Central memory CD8-positive, alpha-beta T cell (primary cell): Measurements from ENCODE around the gene GAGE12J.
"Not testable (repeated sequence)": the region's sequence is repeated elsewhere in the genome, so short reads cannot be mapped to it uniquely, and the experiment has no call there.

ENCODE experiments used
- ATAC-seq: fragments of 150-1000 bp; cut with Tn5 transposase; replicated peaks from 2 replicates; pipeline ENCODE4 v1.10.0; 2022; ENCODE audit warnings: mild to moderate bottlenecking, moderate FRiP score, moderate number of reproducible peaks; ENCODE audit not compliant: poor library complexity, severe bottlenecking; ENCODE audit errors: extremely low read depth
- DNase-seq, 2 donors: peaks; one replicate each; pipeline ENCODE4 v3.0.0; 2021; ENCODE audit warnings: low spot score in 2 of 2
- H3K27ac Mint-ChIP-seq: one replicate; pipeline ENCODE4 v1.8.0; 2022; ENCODE audit warnings: low read depth, mild to moderate bottlenecking, moderate library complexity, mixed read lengths
- H3K27me3 Mint-ChIP-seq: one replicate; pipeline ENCODE4 v1.8.0; 2022; ENCODE audit warnings: mixed read lengths
- H3K36me3 Mint-ChIP-seq: one replicate; pipeline ENCODE4 v1.8.0; 2022; ENCODE audit warnings: mild to moderate bottlenecking, moderate library complexity, mixed read lengths; ENCODE audit not compliant: insufficient read depth
- H3K4me1 Mint-ChIP-seq: one replicate; pipeline ENCODE4 v1.8.0; 2022; ENCODE audit warnings: mixed read lengths
- H3K4me3 Mint-ChIP-seq: one replicate; pipeline ENCODE4 v1.8.0; 2022; ENCODE audit warnings: mild to moderate bottlenecking, moderate library complexity, mixed read lengths
- H3K9me3 Mint-ChIP-seq: one replicate; pipeline ENCODE4 v1.8.0; 2022; ENCODE audit warnings: mixed read lengths

The GAGE12J gene

DNA sequence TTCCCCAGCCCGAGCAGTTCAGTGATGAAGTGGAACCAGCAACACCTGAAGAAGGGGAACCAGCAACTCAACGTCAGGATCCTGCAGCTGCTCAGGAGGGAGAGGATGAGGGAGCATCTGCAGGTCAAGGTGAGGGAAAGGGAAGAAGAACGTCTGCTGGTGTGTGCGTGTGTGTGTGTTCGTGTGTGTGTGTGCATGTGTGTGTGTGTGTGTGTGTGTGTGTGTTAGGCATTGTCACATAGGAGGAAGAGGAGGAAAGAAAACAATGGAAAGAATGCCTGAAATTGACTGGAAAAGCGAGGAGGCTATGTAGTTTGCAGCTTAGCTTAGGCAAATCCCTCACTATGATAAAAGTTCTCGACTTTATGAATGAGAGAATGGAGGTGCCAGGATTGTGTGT lies 1.9 kb downstream of the GAGE12J start:
- not testable (repeated sequence) for H3K4me1 Mint-ChIP-seq, H3K27me3 Mint-ChIP-seq, H3K4me3 Mint-ChIP-seq, H3K36me3 Mint-ChIP-seq, DNase-seq, H3K27ac Mint-ChIP-seq, ATAC-seq, H3K9me3 Mint-ChIP-seq

GRCh38 chrX:49330421-49330820 lies 8.6 kb downstream of the GAGE12J start:
- H3K36me3 Mint-ChIP-seq, H3K27me3 Mint-ChIP-seq, ATAC-seq, H3K4me3 Mint-ChIP-seq, H3K4me1 Mint-ChIP-seq, H3K9me3 Mint-ChIP-seq, DNase-seq, H3K27ac Mint-ChIP-seq: not testable (repeated sequence)

- not testable (repeated sequence) for DNase-seq, ATAC-seq, H3K27me3 Mint-ChIP-seq, H3K9me3 Mint-ChIP-seq, H3K4me1 Mint-ChIP-seq, H3K36me3 Mint-ChIP-seq, H3K27ac Mint-ChIP-seq, H3K4me3 Mint-ChIP-seq
These were observed 9.4 kb downstream of the GAGE12J start, which contains the start of gene GAGE13 for GRCh38 chrX:49331282-49331681. TSS of gene GAGE13 (plus strand) at chrX:49331582. CDS start at chrX:49332738, 1,156 bp downstream.

DNA sequence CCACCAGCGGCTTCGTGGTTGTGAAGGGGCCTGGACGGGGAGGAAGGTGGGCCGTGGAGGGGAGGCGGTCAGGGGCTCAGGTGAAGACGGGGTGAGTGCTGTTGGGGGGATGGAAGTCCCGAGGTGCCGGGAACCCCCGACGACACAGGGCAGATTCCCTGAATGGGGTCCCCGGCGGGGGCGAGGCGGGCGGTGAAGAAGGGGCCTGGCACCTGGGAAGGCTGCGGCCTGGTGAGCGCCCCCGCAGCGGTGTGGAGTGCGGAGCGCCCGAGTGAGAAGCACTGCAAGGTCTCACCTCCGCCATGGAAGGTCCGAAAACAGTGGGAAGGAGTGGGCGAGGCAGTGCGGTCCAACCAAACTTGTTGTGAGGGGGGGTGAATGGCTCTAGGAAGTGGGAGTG lies 10.0 kb downstream of the GAGE12J start:
- not testable (repeated sequence) for H3K27ac Mint-ChIP-seq, H3K27me3 Mint-ChIP-seq, H3K4me1 Mint-ChIP-seq, H3K36me3 Mint-ChIP-seq, H3K9me3 Mint-ChIP-seq, DNase-seq, H3K4me3 Mint-ChIP-seq, ATAC-seq

DNA sequence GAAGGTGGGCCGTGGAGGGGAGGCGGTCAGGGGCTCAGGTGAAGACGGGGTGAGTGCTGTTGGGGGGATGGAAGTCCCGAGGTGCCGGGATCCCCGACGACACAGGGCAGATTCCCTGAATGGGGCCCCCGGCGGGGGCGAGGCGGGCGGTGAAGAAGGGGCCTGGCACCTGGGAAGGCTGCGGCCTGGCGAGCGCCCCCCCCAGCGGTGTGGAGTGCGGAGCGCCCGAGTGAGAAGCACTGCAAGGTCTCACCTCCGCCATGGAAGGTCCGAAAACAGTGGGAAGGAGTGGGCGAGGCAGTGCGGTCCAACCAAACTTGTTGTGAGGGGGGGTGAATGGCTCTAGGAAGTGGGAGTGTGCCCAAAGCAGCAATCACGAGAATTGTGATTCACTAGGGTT lies 19.6 kb downstream of the GAGE12J start:
- H3K4me3 Mint-ChIP-seq, H3K9me3 Mint-ChIP-seq, DNase-seq, H3K36me3 Mint-ChIP-seq, H3K27me3 Mint-ChIP-seq, H3K4me1 Mint-ChIP-seq, ATAC-seq, H3K27ac Mint-ChIP-seq: not testable (repeated sequence)

DNA sequence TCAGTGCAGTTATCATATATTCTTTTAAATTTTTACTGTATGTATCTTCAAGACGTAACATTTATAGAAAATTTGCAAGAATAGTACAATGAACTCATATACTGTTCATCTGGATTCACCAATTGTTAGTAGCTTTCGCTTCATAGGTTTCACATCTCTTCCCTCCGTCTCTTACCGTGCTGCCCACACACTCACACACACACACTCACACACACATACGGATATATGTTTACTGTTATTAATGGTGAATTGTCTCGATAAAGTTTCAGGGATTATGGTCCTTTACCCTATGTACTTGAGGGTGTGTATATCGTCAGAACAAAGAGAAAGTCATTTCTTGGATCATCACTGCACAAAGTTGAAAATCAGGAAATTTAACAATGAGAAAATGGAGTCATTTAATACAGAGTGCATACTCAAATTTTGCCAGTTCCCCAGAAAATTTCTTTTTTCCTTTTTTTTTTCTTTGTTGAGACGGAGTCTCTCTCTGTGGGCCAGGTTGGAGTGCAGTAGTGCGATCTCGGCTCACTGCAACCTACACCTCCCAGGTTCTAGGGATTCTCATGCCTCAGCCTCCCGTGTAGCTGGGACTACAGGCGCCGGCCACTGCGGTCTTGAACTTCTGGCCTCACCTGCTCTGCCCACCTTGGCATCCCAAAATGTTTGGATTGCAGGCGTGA lies 22.8 kb downstream of the GAGE12J start:
- H3K36me3 Mint-ChIP-seq, H3K4me1 Mint-ChIP-seq: not testable (repeated sequence)

GRCh38 chrX:49345402-49345801 lies 23.6 kb downstream of the GAGE12J start:
- not testable (repeated sequence) for H3K27ac Mint-ChIP-seq, DNase-seq, H3K9me3 Mint-ChIP-seq, H3K27me3 Mint-ChIP-seq, ATAC-seq, H3K4me1 Mint-ChIP-seq, H3K36me3 Mint-ChIP-seq, H3K4me3 Mint-ChIP-seq

More for the DNA sequence above, 22.8 kb downstream of the GAGE12J start:
- H3K27ac Mint-ChIP-seq, H3K27me3 Mint-ChIP-seq, H3K4me3 Mint-ChIP-seq, ATAC-seq, DNase-seq, H3K9me3 Mint-ChIP-seq: not testable (repeated sequence)

DNA sequence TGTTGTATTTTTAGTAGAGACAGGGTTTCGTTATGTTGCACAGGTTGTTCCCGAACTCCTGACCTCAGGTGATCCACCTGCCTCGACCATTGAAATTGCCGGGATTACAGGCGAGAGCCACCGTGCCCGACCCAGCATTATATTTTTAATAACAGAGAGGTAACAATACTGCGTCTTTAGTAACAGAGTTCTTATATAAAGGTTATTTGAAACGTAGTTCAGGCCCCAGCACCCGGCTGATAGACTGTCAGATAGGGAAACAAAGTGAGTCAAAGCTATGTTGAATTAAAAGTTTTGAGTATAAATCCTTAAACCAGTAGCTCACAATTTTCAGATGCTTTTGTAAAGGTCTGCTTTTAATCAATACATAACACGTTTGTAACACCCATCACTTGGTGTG lies 24.3 kb downstream of the GAGE12J start:
- not testable (repeated sequence) for H3K4me3 Mint-ChIP-seq, H3K36me3 Mint-ChIP-seq, H3K27me3 Mint-ChIP-seq, H3K9me3 Mint-ChIP-seq, H3K4me1 Mint-ChIP-seq, H3K27ac Mint-ChIP-seq, ATAC-seq, DNase-seq
